NCI-H1694 treated with DMSO at 0.1 percent for 48 hours (cell line): Measurements from ENCODE around the gene CCDC33.
A peak's percentile ranks its signal among the peaks of the same experiment; 100 is the strongest.

Source experiments
- DNase-seq: peaks from one replicate; lab custom pipeline; 2025; lab: John Stamatoyannopoulos, UW

The CCDC33 gene

DNA sequence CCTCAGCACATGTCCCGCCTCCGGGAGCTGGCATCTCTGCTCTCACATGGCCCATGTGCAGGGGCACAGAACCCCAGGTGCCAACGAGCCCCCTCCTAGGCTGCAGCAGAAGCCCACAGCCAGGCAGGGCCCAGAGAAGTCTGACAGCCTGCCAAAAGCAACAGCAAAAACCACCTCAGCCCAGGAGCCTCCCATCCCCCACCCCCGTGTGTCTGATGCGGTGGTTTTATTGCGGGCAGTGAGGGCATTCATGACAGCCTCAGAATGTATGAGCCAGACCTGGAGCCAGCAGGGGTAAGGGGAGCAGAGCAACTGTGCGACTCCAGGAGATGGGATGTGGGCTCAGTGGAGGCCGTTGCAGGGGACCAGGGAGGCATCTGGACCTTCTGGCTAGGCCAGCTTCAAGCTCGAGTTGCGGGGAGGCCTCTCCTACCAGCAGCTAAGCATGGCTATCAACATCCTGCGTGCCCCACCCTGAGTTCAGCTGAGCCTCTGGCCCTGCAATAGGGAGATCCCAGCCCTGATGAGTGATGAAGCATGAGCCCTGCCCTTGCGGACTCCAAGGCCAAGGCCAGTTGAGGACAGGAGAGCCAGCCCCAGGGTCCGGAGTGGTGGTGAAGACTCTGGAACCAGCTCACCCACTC, 78.8 kb downstream of the CCDC33 start:
- DNase-seq: no peak

DNA sequence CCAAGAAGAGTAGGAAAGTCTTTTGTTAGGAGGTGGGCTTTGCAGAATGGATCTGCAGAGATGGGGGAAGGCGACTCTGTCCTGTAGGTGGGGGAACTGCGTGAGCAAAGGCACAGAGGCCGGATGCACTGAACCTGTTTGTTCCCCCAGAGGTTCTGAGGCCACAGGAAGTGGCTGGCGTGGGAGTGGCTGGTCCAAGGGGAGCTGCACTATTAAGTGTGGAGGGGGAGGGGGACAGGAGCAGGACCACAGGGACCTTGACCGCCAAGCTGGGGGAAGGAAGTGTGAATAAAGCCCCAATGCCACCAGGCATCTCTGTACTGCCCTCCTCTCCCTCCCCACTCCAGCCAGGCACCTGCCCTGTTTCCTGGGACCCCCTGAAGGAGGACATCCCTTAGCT, 79.5 kb downstream of the CCDC33 start:
- DNase-seq: no peak

DNA sequence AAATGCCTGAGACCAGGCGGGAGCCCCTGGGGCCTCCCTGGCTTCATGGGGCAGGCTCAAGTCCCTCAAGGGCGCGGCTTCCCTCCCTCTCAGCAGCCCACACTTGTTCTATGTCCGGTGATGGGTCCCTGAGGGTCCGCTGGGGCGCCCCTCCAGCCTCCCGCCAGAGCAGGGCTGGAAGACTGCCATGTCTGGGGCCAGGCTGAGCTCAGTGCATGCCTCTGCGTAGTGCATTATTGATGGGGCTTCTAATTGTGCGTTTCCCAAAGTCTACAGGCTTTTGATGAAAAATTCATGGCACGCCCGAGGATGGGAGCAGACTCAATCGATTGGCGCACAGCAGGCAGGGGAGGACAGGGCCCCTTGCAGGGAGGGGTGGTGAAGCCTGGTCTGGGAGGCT, 80.0 kb downstream of the CCDC33 start:
- no peak for DNase-seq

DNA sequence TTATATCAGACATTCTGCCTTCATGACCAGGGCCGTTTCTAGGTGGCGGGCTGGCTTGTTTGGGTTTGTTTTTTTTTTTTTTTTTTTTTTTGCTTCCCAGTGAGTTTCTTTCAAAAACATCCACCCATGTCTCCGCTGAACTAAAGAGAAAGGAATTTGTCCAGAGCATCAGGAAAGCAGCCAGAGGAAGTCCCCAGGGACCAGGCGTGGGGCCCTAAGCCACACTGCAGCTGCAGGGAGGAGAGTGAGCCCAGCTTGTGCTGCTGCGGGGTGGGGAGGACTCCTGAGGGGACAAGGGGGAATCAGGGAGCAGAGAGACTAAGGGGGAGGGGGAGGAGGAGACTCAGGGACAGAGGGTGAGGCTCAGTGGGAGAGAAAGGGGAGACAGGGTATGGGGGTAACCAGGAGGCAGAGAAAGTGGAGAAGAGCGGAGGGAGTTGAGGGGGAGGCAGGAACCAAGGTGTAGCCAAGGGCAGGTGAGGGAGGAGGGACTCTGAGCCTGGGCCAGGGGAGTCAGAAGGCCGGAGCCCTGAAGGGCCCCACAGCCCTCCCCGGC, 81.8 kb downstream of the CCDC33 start:
- no peak for DNase-seq

DNA sequence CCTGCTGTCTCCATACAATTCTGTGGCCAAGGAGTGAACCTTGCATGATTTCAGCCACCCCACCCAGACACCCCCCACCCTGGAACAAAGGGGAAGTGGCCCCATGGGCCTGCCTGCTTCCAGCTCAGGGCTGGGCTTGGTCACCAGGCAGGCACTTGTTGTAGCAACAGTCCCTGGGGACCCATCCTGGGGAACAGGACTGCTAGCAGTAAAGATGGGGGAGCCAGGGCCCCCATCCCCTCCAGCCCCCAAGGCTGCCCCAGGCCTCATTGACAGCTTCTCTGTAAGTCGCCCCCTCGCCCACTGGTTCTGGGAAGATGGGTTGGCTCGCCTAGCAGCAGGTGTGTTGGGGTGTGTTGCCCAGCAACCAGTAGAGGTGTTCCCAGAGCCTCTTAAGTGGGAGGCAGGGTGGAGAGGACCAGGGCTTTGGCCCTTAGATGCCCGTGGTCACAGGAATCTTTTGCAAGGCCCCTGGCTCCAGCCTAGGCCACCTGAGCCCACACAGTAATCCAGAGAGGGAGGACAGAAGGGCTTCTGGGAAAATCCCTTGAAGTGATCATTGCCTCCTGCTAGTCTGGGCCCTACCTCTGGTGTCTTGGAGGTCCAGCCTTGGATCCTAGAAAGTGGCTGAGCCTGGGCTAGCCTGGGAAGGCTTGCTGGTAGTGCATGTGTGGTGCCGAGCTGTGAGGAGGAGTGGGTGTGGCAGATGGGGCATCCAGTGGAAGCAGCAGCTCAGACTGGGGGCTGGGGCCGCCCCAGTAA, 82.4 kb downstream of the CCDC33 start:
- no peak for DNase-seq

DNA sequence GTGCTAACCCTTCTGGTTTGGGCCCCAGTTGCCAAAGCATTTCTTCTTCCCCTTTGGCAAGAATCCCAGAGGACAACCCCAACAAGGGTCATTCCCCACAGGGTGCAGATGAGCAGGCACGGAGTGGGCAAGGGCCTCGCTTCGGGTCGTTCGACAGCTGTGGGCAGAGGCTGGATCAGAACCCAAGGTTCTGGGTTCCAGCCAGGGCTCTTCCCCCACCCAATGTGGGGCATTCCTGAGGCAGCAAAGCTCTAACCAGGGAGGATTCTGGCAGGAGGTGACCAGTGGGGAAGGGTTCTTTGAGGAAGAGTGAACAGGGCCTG, 83.0 kb downstream of the CCDC33 start:
- no peak for DNase-seq

DNA sequence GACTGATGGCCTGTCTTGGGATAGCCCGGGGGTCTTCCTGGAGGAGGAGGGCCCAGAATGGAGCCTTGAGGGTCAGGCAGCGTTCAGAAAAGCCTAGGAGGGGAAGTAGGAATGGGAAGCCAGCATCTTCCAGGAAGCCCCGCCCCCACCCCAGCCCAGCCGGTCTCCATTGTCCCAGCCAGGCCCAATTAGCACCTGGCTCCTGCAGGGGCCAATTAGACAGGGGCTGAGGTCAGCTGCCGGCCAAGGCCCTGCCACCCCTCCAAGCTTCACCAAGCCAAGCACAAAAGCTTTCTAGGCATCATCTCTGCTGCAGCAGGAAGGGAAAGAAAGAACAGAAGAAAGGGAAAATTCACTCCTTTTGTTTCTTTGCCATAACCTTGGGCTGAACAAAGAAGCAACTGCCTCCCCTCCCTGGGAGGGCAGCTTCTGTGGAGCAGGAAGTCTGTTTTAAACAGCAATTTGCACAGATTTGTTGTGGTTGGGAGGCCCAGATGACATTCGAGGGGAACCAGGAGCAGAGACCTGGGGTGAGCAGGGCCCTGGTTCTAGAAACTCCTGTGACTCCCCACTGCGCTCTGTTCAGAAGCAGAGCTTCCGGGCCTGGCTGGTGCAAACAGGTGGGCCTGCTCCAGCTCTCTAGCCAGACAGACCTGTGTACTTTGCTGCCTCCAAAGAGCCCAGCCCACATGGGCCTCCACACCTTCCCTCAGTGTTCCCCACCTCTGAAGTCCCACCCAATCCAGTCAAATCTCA, 83.6 kb downstream of the CCDC33 start:
- no peak for DNase-seq

DNA sequence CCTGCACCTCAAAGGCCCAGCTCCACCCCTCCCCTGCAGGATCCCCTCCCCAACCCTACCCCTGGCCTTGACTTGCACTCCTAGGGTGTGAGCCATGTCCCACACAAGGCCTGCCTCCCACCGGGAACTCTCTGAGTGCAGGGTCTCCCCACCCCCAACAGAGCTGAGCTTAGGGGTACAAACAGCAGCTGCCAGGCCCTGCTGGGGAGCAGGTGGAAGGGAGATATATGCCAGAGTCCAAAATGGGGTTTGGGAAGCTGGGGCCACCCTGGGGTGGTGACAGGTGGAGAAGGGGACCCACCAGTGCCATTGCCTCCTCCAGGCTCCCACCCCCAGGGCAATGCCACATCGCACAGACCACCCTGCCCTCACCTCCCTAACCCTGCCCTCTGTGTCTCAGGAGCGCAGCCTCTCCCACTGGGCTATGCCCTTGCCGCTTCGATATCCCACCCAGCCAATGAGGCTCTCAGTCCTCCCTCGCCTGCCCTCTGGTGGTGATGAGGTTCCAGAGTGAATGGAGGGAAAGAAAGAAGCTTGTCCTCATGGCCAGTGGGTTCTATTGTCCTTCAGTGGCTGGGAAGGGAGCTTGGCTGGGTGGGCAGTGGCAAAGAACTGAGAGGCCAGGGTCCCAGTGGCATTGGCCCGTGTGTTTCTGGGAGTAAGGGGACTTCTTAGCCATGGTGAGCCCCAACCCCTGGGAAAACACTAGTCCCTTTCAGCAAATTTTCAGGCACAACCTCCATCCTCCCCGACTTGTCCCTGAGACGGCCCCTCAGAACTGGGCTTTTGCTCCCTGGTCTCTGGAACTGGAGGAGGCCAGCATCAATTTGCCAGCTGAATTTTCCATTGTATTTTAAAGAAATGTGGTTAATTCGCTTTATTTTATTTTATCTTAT, 84.5 kb downstream of the CCDC33 start:
- peak; percentile 40 for DNase-seq

DNA sequence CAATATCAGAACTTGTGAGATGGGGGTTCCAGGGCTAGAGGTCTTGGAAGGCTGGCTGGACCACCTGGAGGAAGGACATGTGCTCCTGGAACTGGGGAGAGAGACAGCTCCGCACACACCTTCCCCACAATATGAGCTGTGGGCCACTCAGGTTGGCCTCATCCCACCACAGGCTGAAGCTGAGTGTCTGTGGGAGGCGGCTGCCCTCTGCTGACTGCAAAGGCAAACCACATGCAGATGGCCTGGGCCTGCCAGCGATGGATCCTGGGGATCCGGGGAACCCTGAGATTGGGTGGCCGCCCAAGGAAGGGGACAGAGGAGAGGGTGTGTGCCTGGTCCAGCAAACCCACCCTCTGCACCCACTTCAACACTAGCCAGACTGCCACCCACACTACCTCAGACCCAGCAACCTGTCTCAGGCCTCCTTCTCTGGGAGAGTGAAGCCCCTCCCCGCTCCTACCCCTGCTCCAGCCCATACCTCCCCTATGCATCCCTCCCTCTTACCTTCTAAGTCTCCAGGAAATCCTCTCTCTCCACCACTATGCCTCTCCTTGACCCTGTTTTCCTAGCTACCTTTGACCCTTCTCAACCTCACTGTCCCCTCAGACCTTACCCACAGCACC, 86.5 kb downstream of the CCDC33 start:
- peak; percentile 38 for DNase-seq

DNA sequence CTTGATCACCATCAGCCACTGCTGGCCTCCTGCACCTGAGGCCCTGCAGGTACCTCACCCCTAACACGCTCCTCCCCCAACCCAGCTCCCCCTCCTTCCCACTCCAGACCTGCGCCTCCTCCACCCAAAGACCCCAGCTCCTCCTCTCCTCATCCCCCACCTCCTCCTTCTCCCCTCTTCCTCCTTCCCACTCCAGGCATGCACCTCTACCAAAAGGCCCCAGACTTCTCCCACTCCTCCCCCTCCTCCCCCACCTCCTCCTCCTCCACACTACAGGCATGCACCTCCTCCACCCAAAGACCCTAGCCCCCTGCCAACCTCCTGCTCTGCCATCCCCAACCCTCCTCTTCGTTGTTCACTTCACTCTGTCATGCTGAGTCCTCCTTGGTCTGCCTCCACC, 88.6 kb downstream of the CCDC33 start:
- no peak for DNase-seq

DNA sequence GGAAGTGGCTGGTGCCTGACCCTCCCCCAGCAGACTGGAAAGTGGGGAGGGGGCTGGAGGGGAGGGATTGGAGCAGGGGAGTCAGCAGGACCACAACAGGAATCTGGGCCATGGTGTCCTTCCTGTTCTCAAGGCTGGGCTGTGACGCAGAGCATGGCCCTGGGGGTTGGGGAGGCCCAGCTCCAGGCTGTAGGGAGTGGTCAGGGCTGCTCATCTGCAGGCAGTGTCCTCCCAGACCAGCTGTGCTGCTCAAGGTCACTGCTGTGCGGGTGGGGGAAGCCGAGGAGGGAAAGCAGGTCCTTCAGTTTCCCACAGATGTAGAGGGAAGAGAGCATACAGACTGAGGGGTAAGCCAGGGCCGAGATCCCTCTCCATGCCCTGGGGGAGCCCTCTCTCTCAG, 90.6 kb downstream of the CCDC33 start:
- no peak for DNase-seq

DNA sequence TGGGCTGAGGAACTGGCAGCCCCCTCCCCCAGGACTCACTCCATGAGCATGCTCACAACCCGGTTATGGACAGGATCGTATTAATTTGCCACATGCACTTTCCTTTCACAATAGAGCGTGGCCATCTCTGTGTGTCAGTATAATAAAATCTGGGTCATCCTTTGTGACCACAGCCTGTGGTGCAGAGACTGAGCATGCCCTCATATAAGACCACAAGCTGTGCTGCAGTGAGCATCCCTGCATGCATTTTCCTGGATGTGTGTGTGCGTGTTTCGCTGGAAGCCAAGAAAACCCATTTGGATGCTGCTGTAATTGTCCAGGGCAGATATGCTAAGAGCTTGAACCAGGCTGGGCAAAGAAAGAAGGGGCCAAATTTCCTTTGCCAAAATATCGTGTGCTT, 91.6 kb downstream of the CCDC33 start:
- no peak for DNase-seq

DNA sequence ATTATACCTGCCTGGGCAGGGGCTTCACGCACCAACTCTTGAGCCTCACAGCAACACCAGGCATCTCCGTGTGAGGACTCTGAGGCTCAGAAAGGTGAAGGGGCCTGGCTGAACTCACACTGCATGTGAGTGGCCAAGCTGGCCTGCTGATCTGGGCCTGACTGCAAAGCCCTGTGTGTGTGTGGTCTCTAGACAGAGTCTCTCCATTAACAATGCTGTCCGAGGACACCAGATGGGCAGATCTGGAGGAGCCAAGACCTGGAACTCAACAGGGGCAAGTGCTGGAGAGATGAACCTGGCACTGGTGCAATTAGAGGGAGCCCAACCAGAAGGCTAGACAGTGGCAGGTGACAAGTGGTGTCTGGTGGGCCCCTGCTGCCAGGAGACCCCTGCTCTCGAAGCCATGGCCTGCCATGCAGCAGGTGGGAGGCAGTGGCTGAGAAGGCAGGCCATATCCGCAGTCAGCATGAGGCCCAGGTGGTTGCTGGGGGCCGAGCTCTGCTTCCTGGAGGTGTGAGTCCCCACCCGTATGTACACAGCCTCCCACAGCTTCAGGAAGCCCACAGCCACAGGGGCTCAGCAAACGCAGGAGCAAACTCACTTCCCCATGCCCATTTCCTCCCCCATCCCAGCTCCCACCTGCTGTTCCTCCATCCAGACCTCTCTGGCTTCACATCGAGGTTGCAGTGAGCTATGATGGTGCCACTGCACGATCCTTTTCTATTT, 92.4 kb downstream of the CCDC33 start:
- DNase-seq: no peak

DNA sequence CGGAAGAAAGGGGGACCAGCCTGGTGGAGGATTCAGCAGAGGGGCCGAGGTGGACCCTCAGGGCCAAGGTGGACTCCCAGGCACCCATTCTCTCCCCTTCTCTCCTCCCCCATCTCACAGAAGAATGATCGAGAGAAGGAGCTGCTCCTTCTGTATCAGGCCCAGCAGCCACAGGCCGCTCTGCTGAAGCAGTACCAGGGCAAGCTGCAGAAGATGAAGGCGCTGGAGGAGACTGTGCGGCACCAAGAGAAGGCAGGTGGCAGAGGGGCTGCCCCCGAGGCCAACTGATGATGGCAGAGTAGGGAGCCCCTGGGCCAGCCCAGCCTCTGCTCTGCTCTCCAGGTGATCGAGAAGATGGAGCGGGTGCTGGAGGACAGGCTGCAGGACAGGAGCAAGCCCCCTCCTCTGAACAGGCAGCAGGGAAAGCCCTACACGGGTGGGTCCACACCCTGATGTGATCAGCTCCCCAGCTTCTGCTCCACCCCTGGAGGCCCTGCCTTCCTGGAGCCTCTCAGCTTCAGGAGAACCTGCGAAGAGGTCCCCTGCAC, 94.8 kb downstream of the CCDC33 start:
- no peak for DNase-seq

DNA sequence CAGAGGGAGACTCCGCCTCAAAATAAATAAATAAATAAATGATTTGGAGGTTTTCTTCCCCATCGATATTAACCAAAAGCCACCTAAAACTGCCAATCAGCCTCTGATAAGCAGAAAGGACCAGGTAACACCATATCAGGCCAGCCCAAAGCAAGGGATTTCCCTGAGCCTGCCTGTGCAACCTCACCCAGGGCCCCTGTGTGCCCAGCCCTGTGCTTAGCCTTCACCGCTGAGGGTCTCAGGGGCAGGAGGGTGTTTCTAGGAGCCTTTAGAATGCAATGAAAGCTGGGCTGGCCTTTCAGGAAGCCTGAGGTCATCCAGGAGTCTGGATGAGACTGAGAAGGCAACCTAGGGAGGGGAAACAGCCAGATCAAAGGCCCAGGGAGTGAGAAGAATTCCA, 95.9 kb downstream of the CCDC33 start:
- DNase-seq: no peak

DNA sequence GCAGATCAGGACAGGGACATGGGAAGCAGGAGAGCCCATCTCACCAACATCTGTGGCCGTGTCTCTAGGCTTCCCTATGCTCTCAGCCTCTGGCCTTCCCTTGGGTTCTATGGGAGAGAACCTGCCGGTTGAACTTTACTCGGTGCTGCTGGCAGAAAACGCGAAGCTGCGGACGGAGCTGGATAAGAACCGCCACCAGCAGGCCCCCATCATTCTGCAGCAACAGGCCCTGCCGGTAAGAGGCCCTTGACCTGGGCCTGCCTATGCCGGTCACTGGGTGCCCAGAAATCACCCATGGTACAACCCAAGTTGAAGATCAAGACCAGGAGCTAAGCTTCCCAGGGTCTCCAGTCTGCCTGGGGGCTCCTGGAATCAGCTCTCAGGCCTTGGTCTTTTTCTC, 96.5 kb downstream of the CCDC33 start:
- DNase-seq: no peak

DNA sequence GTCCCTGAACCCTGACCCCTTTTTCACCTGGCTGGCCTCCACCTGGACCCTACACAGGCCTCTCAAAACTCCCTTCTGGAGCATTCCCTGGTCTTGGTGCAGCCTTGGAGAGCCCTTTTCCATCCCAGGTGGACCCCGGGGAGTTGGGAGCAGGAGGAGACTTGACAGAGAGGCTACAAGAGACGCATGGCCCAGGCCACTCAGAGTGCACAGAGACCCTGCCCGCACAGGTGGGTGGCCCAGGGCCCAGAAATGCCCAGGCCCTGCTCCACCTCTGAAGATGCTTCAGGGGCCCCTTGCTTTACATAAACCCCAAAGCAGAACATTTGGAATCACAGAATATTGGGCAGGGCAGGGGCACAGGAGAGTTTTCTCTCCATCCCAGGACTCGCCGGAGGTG, 97.0 kb downstream of the CCDC33 start:
- DNase-seq: no peak

DNA sequence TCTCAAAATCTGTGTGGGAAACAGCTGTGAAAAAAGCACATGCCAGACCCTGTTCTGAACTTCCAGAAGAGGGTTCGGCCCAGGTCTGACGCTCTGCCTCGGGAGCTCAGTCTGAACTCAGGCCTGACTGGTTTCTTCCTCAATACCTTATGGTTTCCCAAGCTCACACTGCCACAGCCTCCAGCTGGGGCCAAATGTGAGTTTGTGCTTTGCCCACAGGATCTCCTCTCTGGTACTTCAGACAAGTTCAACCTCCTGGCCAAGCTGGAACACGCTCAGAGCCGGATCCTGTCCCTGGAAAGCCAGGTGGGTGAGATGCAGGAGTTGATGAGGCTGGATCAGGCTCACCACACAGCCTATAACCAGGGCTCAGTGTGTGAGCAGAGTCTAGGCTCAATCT, 97.5 kb downstream of the CCDC33 start:
- no peak for DNase-seq

DNA sequence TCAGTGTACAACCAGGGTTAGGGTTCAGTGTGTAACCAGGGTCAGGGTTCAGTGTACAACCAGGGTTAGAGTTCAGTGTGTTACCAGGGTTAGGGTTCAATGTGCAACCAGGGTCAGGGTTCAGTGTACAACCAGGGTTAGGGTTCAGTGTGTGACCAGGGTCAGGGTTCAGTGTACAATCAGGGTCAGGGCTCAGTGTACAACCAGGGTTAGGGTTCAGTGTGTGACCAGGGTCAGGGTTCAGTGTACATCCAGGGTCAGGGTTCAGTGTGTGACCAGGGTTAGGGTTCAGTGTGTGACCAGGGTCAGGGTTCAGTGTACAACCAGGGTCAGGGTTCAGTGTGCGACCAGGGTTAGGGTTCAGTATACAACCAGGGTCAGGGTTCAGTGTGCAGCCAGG, 98.0 kb downstream of the CCDC33 start:
- no peak for DNase-seq

DNA sequence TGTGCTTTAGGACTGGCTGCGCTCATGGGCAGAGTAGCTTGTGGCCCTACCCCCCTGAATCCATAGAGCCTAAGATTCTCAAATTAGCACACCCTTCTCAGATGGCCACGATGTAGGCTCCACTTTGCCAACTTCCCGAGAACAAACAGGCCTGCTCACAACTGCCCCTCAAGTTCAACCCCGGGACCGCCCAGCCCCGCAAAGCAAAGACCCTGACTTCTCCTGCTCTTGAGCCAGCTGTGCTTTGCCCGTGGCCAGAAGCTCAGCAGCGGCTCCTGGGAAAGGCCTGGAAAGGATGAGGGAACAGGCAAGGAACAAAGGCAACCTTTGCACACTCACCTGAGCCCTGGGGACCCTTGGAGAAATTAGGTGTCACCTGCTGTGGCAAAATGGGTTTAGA, 99.3 kb downstream of the CCDC33 start:
- no peak for DNase-seq
